ENCODE data around the gene FMN1. TPM values are rescaled to one million over a fixed set of nuclear protein-coding genes. Genes with fewer than 3 reads are reported as not detected.

Gene FMN1
- total and polyA plus RNA-seq, 2 of the 8 experiments (the other 6 are each of a cell fraction or from before 2014, with no cell fraction given), result 0.27 to 3.7 TPM

- no peak overlapping the region for H3K27ac ChIP-seq (ENCODE audit: low read depth, low read length)
- no peak overlapping the region for H2BK5ac ChIP-seq (ENCODE audit: low read depth, low read length)
- no peak overlapping the region for H2BK12ac ChIP-seq (ENCODE audit: low read depth, low read length)
- no peak overlapping the region for H3K23ac ChIP-seq (ENCODE audit: insufficient read length)
- H4K91ac ChIP-seq (replicated peaks; ENCODE audit: insufficient read length, low read length), result no peak overlapping the region
- no peaks in the 10 kb centered on the region for H4K20me1 ChIP-seq (replicated peaks in 1 of 2; ENCODE audit: control insufficient read depth in 1 of 2, insufficient read depth in 2 of 2, low read length in 2 of 2)
- no peaks in the 10 kb centered on the region for H3K9me3 ChIP-seq (ENCODE audit: insufficient read depth in 2 of 2, low read depth in 1 of 2, low read length in 1 of 2)
- TF ChIP-seq, protein P1, sequence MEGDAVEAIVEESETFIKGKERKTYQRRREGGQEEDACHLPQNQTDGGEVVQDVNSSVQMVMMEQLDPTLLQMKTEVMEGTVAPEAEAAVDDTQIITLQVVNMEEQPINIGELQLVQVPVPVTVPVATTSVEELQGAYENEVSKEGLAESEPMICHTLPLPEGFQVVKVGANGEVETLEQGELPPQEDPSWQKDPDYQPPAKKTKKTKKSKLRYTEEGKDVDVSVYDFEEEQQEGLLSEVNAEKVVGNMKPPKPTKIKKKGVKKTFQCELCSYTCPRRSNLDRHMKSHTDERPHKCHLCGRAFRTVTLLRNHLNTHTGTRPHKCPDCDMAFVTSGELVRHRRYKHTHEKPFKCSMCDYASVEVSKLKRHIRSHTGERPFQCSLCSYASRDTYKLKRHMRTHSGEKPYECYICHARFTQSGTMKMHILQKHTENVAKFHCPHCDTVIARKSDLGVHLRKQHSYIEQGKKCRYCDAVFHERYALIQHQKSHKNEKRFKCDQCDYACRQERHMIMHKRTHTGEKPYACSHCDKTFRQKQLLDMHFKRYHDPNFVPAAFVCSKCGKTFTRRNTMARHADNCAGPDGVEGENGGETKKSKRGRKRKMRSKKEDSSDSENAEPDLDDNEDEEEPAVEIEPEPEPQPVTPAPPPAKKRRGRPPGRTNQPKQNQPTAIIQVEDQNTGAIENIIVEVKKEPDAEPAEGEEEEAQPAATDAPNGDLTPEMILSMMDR (IDR thresholded peaks at IDR 0.05; ENCODE audit: control extremely low read depth in 1 of 3, insufficient read depth in 1 of 3, low read depth in 1 of 3, low read length in 3 of 3), result no peak
- TF ChIP-seq POU5F1 (IDR thresholded peaks at IDR 0.05; ENCODE audit: low read depth, low read length) (no peak), SAP30 (IDR thresholded peaks at IDR 0.05; ENCODE audit: insufficient read depth, insufficient replicate concordance, low read length) (no peak), KDM4A (IDR thresholded peaks at IDR 0.05; ENCODE audit: low read depth, low read length, severe bottlenecking) (no peak), TAF7 (optimal IDR thresholded peaks at IDR 0.05; ENCODE audit: borderline replicate concordance, low read depth, low read length) (no peak)
- H3K4me3 ChIP-seq (ENCODE audit: extremely low read depth in 1 of 4, insufficient read depth in 2 of 4, low read depth in 3 of 4, low read length in 4 of 4), result no peak overlapping the region
- DNase-seq (ENCODE audit: low read depth in 1 of 2, low spot score in 2 of 2) (no peak), FAIRE-seq (no peak)
- H2AK5ac ChIP-seq (ENCODE audit: low read depth, low read length), result no peak overlapping the region
- H2BK15ac ChIP-seq (ENCODE audit: low read length), result no peak overlapping the region
- H3K9ac ChIP-seq (replicated peaks in 1 of 4; ENCODE audit: extremely low read depth in 1 of 4, low read depth in 3 of 4, low read length in 3 of 4), result no peak overlapping the region
- no peaks in the 10 kb centered on the region for H3K79me1 ChIP-seq (ENCODE audit: low read depth, low read length)
- H2BK120ac ChIP-seq (replicated peaks; ENCODE audit: low read depth, low read length), result no peak overlapping the region
- no peak overlapping the region for H3K18ac ChIP-seq (ENCODE audit: extremely low read depth, low read length)
- no peak overlapping the region for H3K14ac ChIP-seq (ENCODE audit: insufficient read length)
- H3K23me2 ChIP-seq (ENCODE audit: low read depth, low read length), result no peaks in the 10 kb centered on the region; the same call in 1 of the 2 replicates
- no peak overlapping the region for H4K8ac ChIP-seq (ENCODE audit: extremely low read depth, insufficient read depth, low read length)
- no peaks in the 10 kb centered on the region for H3K36me3 ChIP-seq (ENCODE audit: control insufficient read depth in 2 of 4, insufficient read depth in 4 of 4, low read length in 3 of 4)
- ChIA-PET POLR2A (ENCODE audit: partially characterized antibody) (no interaction called here), CTCF (ENCODE audit: partially characterized antibody) (interaction anchor here (0.6 to 1.9 kb wide), 6 partner anchors 16 to 237 kb away, joined by 3 to 6 read pairs (median 3); no protein-coding TSS in a partner anchor)
- H2BK20ac ChIP-seq (ENCODE audit: low read length), result no peak overlapping the region
- H3K56ac ChIP-seq (replicated peaks; ENCODE audit: insufficient read length, low read depth, low read length), result no peak overlapping the region
- 95% methylated on average over 6 of the region's 6 CpGs; no CpG with 5 or more reads in 1 of the 2 experiments for WGBS, 2 experiments (ENCODE audit: extremely low coverage in 1 of 2, insufficient coverage in 1 of 2, insufficient read length in 1 of 2, insufficient replicate concordance in 2 of 2, low coverage in 1 of 2, low lambda C conversion rate in 2 of 2, missing lambda C conversion rate in 1 of 2)
- no peak overlapping the region for H3K4ac ChIP-seq (replicated peaks; ENCODE audit: insufficient read length, low read depth, low read length)
- no peaks in the 10 kb centered on the region for H3K4me1 ChIP-seq (replicated peaks in 1 of 4; ENCODE audit: control insufficient read depth in 3 of 4, insufficient read depth in 4 of 4, low read length in 3 of 4)
- no peak overlapping the region for H3K4me2 ChIP-seq (ENCODE audit: insufficient read depth in 1 of 2, low read depth in 2 of 2, low read length in 2 of 2)
- H3K27me3 ChIP-seq (replicated peaks in 1 of 4; ENCODE audit: control insufficient read depth in 3 of 4, extremely low read depth in 1 of 4, insufficient read depth in 3 of 4, low read length in 3 of 4), result no peaks in the 10 kb centered on the region
- H4K5ac ChIP-seq (ENCODE audit: insufficient read length, low read depth, low read length), result no peak overlapping the region
- no peaks in the 10 kb centered on the region for H3K79me2 ChIP-seq (ENCODE audit: control insufficient read depth in 1 of 2, insufficient read depth in 2 of 2, low read length in 2 of 2)
- H2AFZ ChIP-seq (ENCODE audit: low read length), result no peak overlapping the region
These were observed 314.5 kb downstream of the FMN1 start for GRCh38 chr15:32879980-32880379.
